Natural killer cell (primary cell): Measurements from ENCODE around the gene LRRIQ3. TPM values are rescaled to one million over a fixed set of nuclear protein-coding genes. Genes with fewer than 3 reads are reported as not detected.

ENCODE experiments used
- ATAC-seq, 3 donors: fragments of 150-1000 bp in 2 of 3; fragments of 200-7000 bp in 1 of 3; cut with Tn5 transposase; 1 replicate in 1 of 3; 2 replicates in 2 of 3; pipeline ENCODE4 v1.10.0; 2021; ENCODE audit warnings: mild to moderate bottlenecking in 2 of 3, moderate library complexity in 2 of 3
- DNase-seq, 2 donors: peaks; one replicate each; pipeline versions ENCODE4 v3.0.0 to v3.0.0-alpha.2; 2013 to 2021; ENCODE audit warnings: mixed read lengths in 1 of 2
- H3K27ac ChIP-seq: one replicate; pipeline ENCODE4 v1.5.1; 2013; ENCODE audit warnings: mild to moderate bottlenecking, low read length
- H3K27me3 ChIP-seq: one replicate; pipeline ENCODE4 v1.6.1; 2013; ENCODE audit warnings: low read length; ENCODE audit not compliant: control insufficient read depth, insufficient read depth
- H3K36me3 ChIP-seq: one replicate; pipeline ENCODE4 v1.6.1; 2013; ENCODE audit warnings: low read length; ENCODE audit not compliant: control insufficient read depth, insufficient read depth
- H3K4me1 ChIP-seq: one replicate; pipeline ENCODE4 v1.6.1; 2013; ENCODE audit warnings: low read length; ENCODE audit not compliant: control insufficient read depth, insufficient read depth
- H3K4me3 ChIP-seq: one replicate; pipeline ENCODE4 v1.5.1; 2013; ENCODE audit warnings: low read length
- H3K9me3 ChIP-seq: one replicate; pipeline ENCODE4 v1.6.1; 2013; ENCODE audit warnings: low read length; ENCODE audit not compliant: control insufficient read depth, insufficient read depth
- H3K27ac Mint-ChIP-seq, 2 donors: one replicate each; pipeline ENCODE4 v1.8.0; 2022; ENCODE audit warnings: mild to moderate bottlenecking in 2 of 2, mixed read lengths in 2 of 2, moderate library complexity in 1 of 2
- H3K27me3 Mint-ChIP-seq, 2 donors: one replicate each; pipeline ENCODE4 v1.8.0; 2022; ENCODE audit warnings: low read depth in 2 of 2, mixed read lengths in 2 of 2
- H3K36me3 Mint-ChIP-seq: one replicate; pipeline ENCODE4 v1.8.0; 2022; ENCODE audit warnings: mixed read lengths
- H3K4me1 Mint-ChIP-seq, 2 donors: one replicate each; pipeline ENCODE4 v1.8.0; 2022; ENCODE audit warnings: mixed read lengths in 2 of 2
- H3K4me3 Mint-ChIP-seq: one replicate; pipeline ENCODE4 v1.8.0; 2022; ENCODE audit warnings: mild to moderate bottlenecking, moderate library complexity, mixed read lengths
- H3K9me3 Mint-ChIP-seq, 2 donors: one replicate each; pipeline ENCODE4 v1.8.0; 2022; ENCODE audit warnings: mixed read lengths in 2 of 2
- CTCF ChIP-seq: fragments of 200-600 bp; IDR thresholded peaks from one replicate; pipeline ENCODE4 v1.8.0; 2022; ENCODE audit warnings: antibody characterized with exemption
- WGBS: methylation state at CpG from one replicate; pipeline ENCODE4 v1.1.7; 2013; ENCODE audit warnings: missing lambda C conversion rate; ENCODE audit not compliant: insufficient coverage; 5-methylcytosine and 5-hydroxymethylcytosine counted together
- intact Hi-C: fragments of 100-400 bp; cut with micrococcal nuclease; formaldehyde crosslinking; loops from one replicate; pipeline ENCODE4 v1.14.2; 2022
- total RNA-seq, 4 donors: library from RNA; stranded (reverse); fragments of 120-200 nt in 1 of 4; gene quantifications; one replicate each; pipeline versions ENCODE4 v1.2.3 to v1.2.4, GENCODE V29; 2013 to 2022

Gene LRRIQ3
- total RNA-seq, 3 donors from 2014 or later (not counting 1 experiment from before 2014, with no cell fraction given) = 0.16 to 0.85 (median 0.59) TPM

DNA sequence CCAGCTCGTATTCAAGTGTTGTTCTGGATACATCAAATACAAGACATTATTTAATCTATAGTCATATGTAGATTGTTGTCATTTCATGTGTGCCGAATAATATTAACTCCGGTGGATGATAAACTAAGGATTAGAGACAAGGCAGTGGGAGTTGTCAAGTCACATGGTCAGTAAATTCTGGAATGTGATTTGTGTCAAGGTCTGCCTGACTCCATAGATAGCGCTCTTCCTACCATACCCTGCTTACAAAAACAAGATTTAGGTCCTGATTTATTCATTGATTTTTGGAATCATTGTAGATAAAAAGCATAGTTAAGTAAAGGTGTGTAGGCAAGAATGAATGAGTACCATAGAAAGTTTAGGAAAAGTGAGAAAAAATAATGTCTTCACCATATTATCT, 39.8 kb upstream of the LRRIQ3 start:
- Mint-ChIP-seq H3K4me1 (no peaks in the 10 kb centered on the region), H3K27me3 (no peaks in the 10 kb centered on the region), H3K27ac (no peak overlapping the region), H3K4me3 (no peak overlapping the region), H3K36me3 (no peaks in the 10 kb centered on the region), H3K9me3 (peaks cover 5 to 10% of the 10 kb centered on the region in 2 donors)
- H3K27me3 ChIP-seq = no peaks in the 10 kb centered on the region
- WGBS = 92% methylated on average over 2 of the region's 4 CpGs
- H3K36me3 ChIP-seq = no peaks in the 10 kb centered on the region
- intact Hi-C loops = no loop called here
- H3K4me3 ChIP-seq = no peak overlapping the region
- no peak for DNase-seq
- H3K9me3 ChIP-seq = no peaks in the 10 kb centered on the region
- H3K4me1 ChIP-seq = no peaks in the 10 kb centered on the region
- no peak for TF ChIP-seq CTCF
- no peak overlapping the region for H3K27ac ChIP-seq
- ATAC-seq = no peak

- no peak for TF ChIP-seq CTCF
- H3K27ac ChIP-seq = no peak overlapping the region
- ATAC-seq (no peak), DNase-seq (no peak)
- no peaks in the 10 kb centered on the region for H3K36me3 ChIP-seq
- H3K27ac Mint-ChIP-seq = no peak overlapping the region
- no peaks in the 10 kb centered on the region for H3K27me3 Mint-ChIP-seq
- H3K9me3 ChIP-seq = no peaks in the 10 kb centered on the region
- intact Hi-C loops = no loop called here
- H3K4me1 Mint-ChIP-seq = no peaks in the 10 kb centered on the region
- no peak overlapping the region for H3K4me3 Mint-ChIP-seq
- WGBS = no CpG with 5 or more reads among the region's 1 CpG
- H3K36me3 Mint-ChIP-seq = peaks cover 4% of the 10 kb centered on the region
- H3K4me1 ChIP-seq = no peaks in the 10 kb centered on the region
- H3K9me3 Mint-ChIP-seq = peaks cover 6 to 12% of the 10 kb centered on the region in 2 donors
- H3K4me3 ChIP-seq = no peak overlapping the region
- H3K27me3 ChIP-seq = no peaks in the 10 kb centered on the region
These were observed 39.1 kb upstream of the LRRIQ3 start for GRCh38 chr1:74237035-74237434.

- peaks cover 4% of the 10 kb centered on the region for H3K36me3 Mint-ChIP-seq
- no peak for TF ChIP-seq CTCF
- no peaks in the 10 kb centered on the region for H3K9me3 ChIP-seq
- H3K27ac Mint-ChIP-seq = no peak overlapping the region
- no peak for ATAC-seq
- WGBS = 96% methylated on average over 3 of the region's 3 CpGs
- peaks cover 6 to 13% of the 10 kb centered on the region in 2 donors for H3K9me3 Mint-ChIP-seq
- H3K27me3 Mint-ChIP-seq = no peaks in the 10 kb centered on the region
- no peaks in the 10 kb centered on the region for H3K36me3 ChIP-seq
- no peak overlapping the region for H3K27ac ChIP-seq
- H3K4me1 ChIP-seq = no peaks in the 10 kb centered on the region
- no peaks in the 10 kb centered on the region for H3K4me1 Mint-ChIP-seq
- no peak overlapping the region for H3K4me3 Mint-ChIP-seq
- no peak for DNase-seq
- no peaks in the 10 kb centered on the region for H3K27me3 ChIP-seq
- intact Hi-C loops = no loop called here
- no peak overlapping the region for H3K4me3 ChIP-seq
These were observed 38.5 kb upstream of the LRRIQ3 start for GRCh38 chr1:74236440-74236839.

- Mint-ChIP-seq H3K4me1 (no peaks in the 10 kb centered on the region), H3K9me3 (peaks cover 6 to 13% of the 10 kb centered on the region in 2 donors), H3K36me3 (peaks cover 4% of the 10 kb centered on the region), H3K27me3 (no peaks in the 10 kb centered on the region), H3K4me3 (no peak within 1 kb of the TSS), H3K27ac (no peak within 1 kb of the TSS)
- H3K36me3 ChIP-seq = no peaks in the 10 kb centered on the region
- ATAC-seq = no peak
- DNase-seq = no peak
- H3K4me1 ChIP-seq = no peaks in the 10 kb centered on the region
- no peak within 1 kb of the TSS for H3K27ac ChIP-seq
- no peak within 1 kb of the TSS for H3K4me3 ChIP-seq
- no peak for TF ChIP-seq CTCF
- intact Hi-C loops = no loop called here
- H3K27me3 ChIP-seq = no peaks in the 10 kb centered on the region
- WGBS = 82% methylated on average over 2 of the region's 2 CpGs
- H3K9me3 ChIP-seq = no peaks in the 10 kb centered on the region
These were observed 37.2 kb upstream of the LRRIQ3 start, which contains the start of gene TNNI3K for GRCh38 chr1:74235153-74235552. TNNI3K (plus strand) TSS chr1:74235387; CDS start chr1:74235452, 65 bp downstream.
